Smooth muscle cell (in vitro differentiated cells): ENCODE data around the gene TTYH3. TPM values are rescaled to one million over a fixed set of nuclear protein-coding genes. Genes with fewer than 3 reads are reported as not detected.

Experiments used
- DNase-seq: peaks from one replicate; lab custom pipeline; 2025; ENCODE audit not compliant: unreplicated experiment; lab: John Stamatoyannopoulos, UW
- H2AFZ ChIP-seq: fragments of 200-600 bp; sonication (generic); 2 replicates; pipeline ENCODE4 v1.6.0; 2016; ENCODE audit warnings: antibody characterized with exemption, low read depth, mild to moderate bottlenecking
- H3F3A ChIP-seq: fragments of 200-600 bp; sonication (generic); 2 replicates; pipeline ENCODE4 v1.6.0; 2017; ENCODE audit warnings: antibody characterized with exemption, low read depth
- H3K27ac ChIP-seq: fragments of 200-600 bp; sonication (generic); 2 replicates; pipeline ENCODE4 v1.5.1; 2016; ENCODE audit warnings: low read depth, mild to moderate bottlenecking
- H3K27me3 ChIP-seq: fragments of 200-600 bp; sonication (generic); 2 replicates; pipeline ENCODE4 v1.6.1; 2016; ENCODE audit warnings: low read depth, mild to moderate bottlenecking
- H3K36me3 ChIP-seq: fragments of 200-600 bp; sonication (generic); 2 replicates; pipeline ENCODE4 v1.5.1; 2016; ENCODE audit warnings: low read depth
- H3K4me1 ChIP-seq: fragments of 200-600 bp; sonication (generic); 2 replicates; pipeline ENCODE4 v1.5.1; 2016; ENCODE audit warnings: low read depth
- H3K4me2 ChIP-seq: fragments of 200-600 bp; sonication (generic); 2 replicates; pipeline ENCODE4 v1.6.0; 2016; ENCODE audit warnings: mild to moderate bottlenecking
- H3K4me3 ChIP-seq: fragments of 200-600 bp; sonication (generic); 2 replicates; pipeline ENCODE4 v1.5.1; 2016; ENCODE audit warnings: mild to moderate bottlenecking
- H3K79me2 ChIP-seq: fragments of 200-600 bp; sonication (generic); 2 replicates; pipeline ENCODE4 v1.6.0; 2016; ENCODE audit warnings: low read depth, mild to moderate bottlenecking
- H3K9ac ChIP-seq: fragments of 200-600 bp; sonication (generic); 2 replicates; pipeline ENCODE4 v1.6.0; 2016; ENCODE audit warnings: low read depth
- H3K9me3 ChIP-seq: fragments of 200-600 bp; sonication (generic); replicated peaks from 2 replicates; pipeline ENCODE4 v1.5.1; 2016; ENCODE audit warnings: low read depth
- H4K20me1 ChIP-seq: fragments of 200-600 bp; sonication (generic); 2 replicates; pipeline ENCODE4 v1.6.0; 2016; ENCODE audit warnings: low read depth
- CTCF ChIP-seq: fragments of 200-600 bp; sonication (generic); IDR thresholded peaks from 2 replicates; pipeline ENCODE4 v1.5.1; 2017; ENCODE audit warnings: borderline replicate concordance, mild to moderate bottlenecking, antibody characterized with exemption; ENCODE audit not compliant: insufficient read depth, poor library complexity, severe bottlenecking
- WGBS: methylation state at CpG from one replicate; pipeline ENCODE4 v1.1.7; 2016; ENCODE audit warnings: low lambda C conversion rate; 5-methylcytosine and 5-hydroxymethylcytosine counted together
- polyA plus RNA-seq: library from polyadenylated mRNA; unstranded; fragments of >200 nt; fragmentation: Nextera tagmentation; extraction: Ambion mirVana; gene quantifications from 2 replicates; pipeline ENCODE4 v1.2.1, GENCODE V29; 2016
- total RNA-seq: library from RNA; depleted of rRNA; stranded (reverse); fragments of >200 nt; gene quantifications from 2 replicates; pipeline ENCODE4 v1.2.3, GENCODE V29; 2014

Gene TTYH3
- total and polyA plus RNA-seq, 2 experiments from 2014 or later: 51.5 to 179 TPM

- no peak overlapping the region for H2AFZ ChIP-seq
- TF ChIP-seq CTCF: no peak
- H3K4me3 ChIP-seq: no peak overlapping the region
- H3K4me1 ChIP-seq: peaks cover 10% of the 10 kb centered on the region
- WGBS: 81% methylated on average over 21 of the region's 21 CpGs
- no peaks in the 10 kb centered on the region for H3K27me3 ChIP-seq
- H3K79me2 ChIP-seq: peaks cover 26% of the 10 kb centered on the region
- H3K27ac ChIP-seq: no peak overlapping the region
- H4K20me1 ChIP-seq: peaks cover 28% of the 10 kb centered on the region
- peaks cover 12% of the 10 kb centered on the region for H3F3A ChIP-seq
- DNase-seq: no peak
- no peaks in the 10 kb centered on the region for H3K9me3 ChIP-seq
- no peaks in the 10 kb centered on the region for H3K36me3 ChIP-seq
- no peak overlapping the region for H3K4me2 ChIP-seq
- H3K9ac ChIP-seq: no peak overlapping the region
Observed at GRCh38 chr7:2629746-2630681, 1.8 kb upstream of the TTYH3 start.

- Histone ChIP-seq H3F3A (peaks cover 12% of the 10 kb centered on the region), H2AFZ (no peak overlapping the region), H3K4me2 (peak overlapping the region; percentile 99), H3K36me3 (no peaks in the 10 kb centered on the region), H3K4me1 (peaks cover 10% of the 10 kb centered on the region), H3K9me3 (no peaks in the 10 kb centered on the region), H4K20me1 (peaks cover 57% of the 10 kb centered on the region), H3K27ac (peak overlapping the region; percentile 93), H3K79me2 (peaks cover 55% of the 10 kb centered on the region), H3K27me3 (no peaks in the 10 kb centered on the region), H3K9ac (peak overlapping the region; percentile 96), H3K4me3 (peak overlapping the region; percentile 84)
- DNase-seq: peak; percentile 62
- TF ChIP-seq CTCF: no peak
- WGBS: 1% methylated on average over 34 of the region's 35 CpGs
Observed at GRCh38 chr7:2632733-2633537, 1.1 kb downstream of the TTYH3 start.

- peaks cover 65% of the 10 kb centered on the region for H4K20me1 ChIP-seq
- H3F3A ChIP-seq: peaks cover 12% of the 10 kb centered on the region
- H3K79me2 ChIP-seq: peaks cover 63% of the 10 kb centered on the region
- H3K36me3 ChIP-seq: no peaks in the 10 kb centered on the region
- peak overlapping the region; percentile 84 for H3K4me3 ChIP-seq
- peak overlapping the region; percentile 99 for H3K4me2 ChIP-seq
- no peak for TF ChIP-seq CTCF
- peaks cover 10% of the 10 kb centered on the region for H3K4me1 ChIP-seq
- H3K27ac ChIP-seq: peak overlapping the region; percentile 93
- H3K9me3 ChIP-seq: no peaks in the 10 kb centered on the region
- H3K9ac ChIP-seq: peak overlapping the region; percentile 96
- WGBS: 3% methylated on average over 22 of the region's 22 CpGs
- peak; percentile 69 for DNase-seq
- H2AFZ ChIP-seq: no peak overlapping the region
- H3K27me3 ChIP-seq: no peaks in the 10 kb centered on the region
Observed at GRCh38 chr7:2633538-2634266, 1.9 kb downstream of the TTYH3 start.
